ENCODE results near the gene EIF6. TPM values are rescaled to one million over a fixed set of nuclear protein-coding genes. Genes with fewer than 3 reads are reported as not detected.
A peak's percentile ranks its signal among the peaks of the same experiment; 100 is the strongest.

Gene EIF6
- total RNA-seq, 1 donor from 2014 or later: 109 TPM

DNA sequence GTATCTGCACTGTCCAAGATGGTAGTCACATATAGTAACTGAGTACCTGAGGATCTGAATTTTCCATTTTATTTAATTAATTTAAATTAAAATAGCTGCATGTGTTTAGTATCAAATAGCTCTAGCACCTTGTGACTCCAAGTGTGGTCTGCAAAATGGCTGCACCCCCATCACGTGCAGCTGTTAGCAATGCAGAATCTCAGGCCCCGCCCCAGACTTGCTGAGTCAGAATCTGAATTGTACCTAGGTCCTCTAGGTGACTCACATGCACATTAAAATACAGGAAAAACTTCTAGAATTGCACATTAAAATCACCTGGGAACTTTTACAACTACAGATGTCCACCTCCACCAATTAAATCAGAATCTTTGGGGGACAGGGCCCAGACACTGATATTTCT lies 26.8 kb upstream of the EIF6 start:
- Mint-ChIP-seq H3K27me3 (no peaks in the 10 kb centered on the region), H3K36me3 (ENCODE audit: insufficient read depth) (peaks cover 7% of the 10 kb centered on the region), H3K4me3 (ENCODE audit: low read depth) (no peak overlapping the region), H3K9me3 (ENCODE audit: low read depth) (no peaks in the 10 kb centered on the region), H3K27ac (no peak overlapping the region), H3K4me1 (ENCODE audit: low read depth) (peaks cover 3% of the 10 kb centered on the region)
- DNase-seq (ENCODE audit: low spot score, unreplicated experiment): no peak
- TF ChIP-seq, protein P1, sequence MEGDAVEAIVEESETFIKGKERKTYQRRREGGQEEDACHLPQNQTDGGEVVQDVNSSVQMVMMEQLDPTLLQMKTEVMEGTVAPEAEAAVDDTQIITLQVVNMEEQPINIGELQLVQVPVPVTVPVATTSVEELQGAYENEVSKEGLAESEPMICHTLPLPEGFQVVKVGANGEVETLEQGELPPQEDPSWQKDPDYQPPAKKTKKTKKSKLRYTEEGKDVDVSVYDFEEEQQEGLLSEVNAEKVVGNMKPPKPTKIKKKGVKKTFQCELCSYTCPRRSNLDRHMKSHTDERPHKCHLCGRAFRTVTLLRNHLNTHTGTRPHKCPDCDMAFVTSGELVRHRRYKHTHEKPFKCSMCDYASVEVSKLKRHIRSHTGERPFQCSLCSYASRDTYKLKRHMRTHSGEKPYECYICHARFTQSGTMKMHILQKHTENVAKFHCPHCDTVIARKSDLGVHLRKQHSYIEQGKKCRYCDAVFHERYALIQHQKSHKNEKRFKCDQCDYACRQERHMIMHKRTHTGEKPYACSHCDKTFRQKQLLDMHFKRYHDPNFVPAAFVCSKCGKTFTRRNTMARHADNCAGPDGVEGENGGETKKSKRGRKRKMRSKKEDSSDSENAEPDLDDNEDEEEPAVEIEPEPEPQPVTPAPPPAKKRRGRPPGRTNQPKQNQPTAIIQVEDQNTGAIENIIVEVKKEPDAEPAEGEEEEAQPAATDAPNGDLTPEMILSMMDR (IDR thresholded peaks at IDR 0.05; ENCODE audit: unreplicated experiment): no peak

DNA sequence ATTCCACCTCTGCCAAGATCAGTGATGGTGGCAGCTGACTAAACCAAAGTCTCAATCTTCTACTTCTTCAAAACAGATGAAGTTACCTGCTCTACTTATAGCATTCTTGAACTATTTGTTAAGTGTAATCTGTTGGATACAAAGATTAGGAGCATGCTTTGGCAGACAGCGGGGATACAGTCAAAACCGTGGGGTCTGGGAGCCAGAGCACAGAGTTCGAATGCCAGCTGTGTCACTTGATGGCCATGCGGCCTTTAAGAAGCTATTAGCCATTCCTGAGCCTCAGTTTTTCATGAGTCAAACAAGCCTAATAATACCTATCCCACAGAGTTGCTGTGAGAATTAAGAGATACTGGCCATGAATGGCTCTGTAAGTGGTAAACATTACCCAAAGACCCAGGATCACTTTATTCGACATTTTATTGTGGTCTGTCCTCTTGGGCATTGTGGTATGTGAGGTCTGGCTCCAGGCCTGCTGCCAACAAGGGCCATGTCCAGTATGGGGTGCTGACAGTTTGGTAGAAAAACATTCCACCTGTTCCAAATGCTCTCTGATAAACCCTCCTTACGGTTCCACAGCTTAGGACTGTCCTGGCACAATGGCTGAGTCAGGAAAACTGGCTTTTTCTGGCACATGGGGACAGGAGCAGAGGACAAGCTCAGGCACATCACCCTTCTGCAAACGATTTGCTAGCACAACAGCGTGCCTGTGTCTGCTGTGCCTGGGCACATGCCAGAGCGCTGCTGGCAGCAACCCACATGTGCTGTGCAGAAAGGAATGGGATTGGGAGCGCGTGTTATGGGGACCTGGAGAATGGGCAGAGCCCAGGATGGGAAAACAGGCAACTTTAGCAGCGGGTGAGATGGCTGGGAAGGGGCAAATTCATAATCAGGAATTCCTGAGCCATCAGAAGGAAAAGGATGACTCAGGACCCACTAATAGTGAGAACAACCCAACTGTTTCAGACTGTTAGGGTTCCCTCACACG lies 23.4 kb upstream of the EIF6 start:
- TF ChIP-seq, protein P1 (IDR thresholded peaks at IDR 0.05; ENCODE audit: unreplicated experiment): no peak
- H3K4me3 Mint-ChIP-seq (ENCODE audit: low read depth): no peak overlapping the region
- peaks cover 7% of the 10 kb centered on the region for H3K36me3 Mint-ChIP-seq (ENCODE audit: insufficient read depth)
- no peaks in the 10 kb centered on the region for H3K27me3 Mint-ChIP-seq
- DNase-seq (ENCODE audit: low spot score, unreplicated experiment): no peak
- no peaks in the 10 kb centered on the region for H3K9me3 Mint-ChIP-seq (ENCODE audit: low read depth)
- peaks cover 9% of the 10 kb centered on the region for H3K4me1 Mint-ChIP-seq (ENCODE audit: low read depth)
- peak overlapping the region; percentile 31 for H3K27ac Mint-ChIP-seq

DNA sequence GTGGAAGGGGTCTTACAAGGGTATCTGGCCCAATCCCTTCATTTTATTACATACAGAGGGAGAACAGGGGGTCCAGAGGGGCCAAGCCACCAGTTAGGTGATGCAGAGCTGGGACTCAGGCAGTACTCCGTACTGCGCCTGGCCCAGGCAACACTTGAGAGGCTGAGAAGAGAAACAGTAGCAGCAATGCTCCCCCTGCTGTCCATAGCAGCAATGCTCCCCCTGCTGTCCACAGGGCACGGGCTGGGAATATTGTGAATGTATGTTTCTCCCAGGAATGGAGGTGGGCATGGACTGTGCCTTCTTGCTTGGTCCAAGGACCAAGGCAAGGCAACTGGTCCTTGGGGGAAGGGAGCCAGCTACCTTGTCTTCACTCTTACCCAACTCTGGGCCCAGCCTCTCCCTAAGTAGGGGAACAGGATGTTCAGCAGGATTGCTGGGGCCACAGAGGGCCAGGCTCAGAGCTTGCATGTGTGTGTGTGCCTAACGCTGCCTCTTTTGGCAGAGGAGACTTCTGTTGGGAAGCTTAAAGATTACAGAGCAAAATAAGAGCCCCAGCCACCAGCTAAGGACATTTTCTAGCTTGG lies 22.5 kb upstream of the EIF6 start:
- Mint-ChIP-seq H3K27me3 (no peaks in the 10 kb centered on the region), H3K4me3 (ENCODE audit: low read depth) (no peak overlapping the region), H3K36me3 (ENCODE audit: insufficient read depth) (peaks cover 2% of the 10 kb centered on the region), H3K4me1 (ENCODE audit: low read depth) (peaks cover 15% of the 10 kb centered on the region), H3K9me3 (ENCODE audit: low read depth) (no peaks in the 10 kb centered on the region), H3K27ac (peak overlapping the region; percentile 13)
- DNase-seq (ENCODE audit: low spot score, unreplicated experiment): peak; percentile 41
- TF ChIP-seq, protein P1 (IDR thresholded peaks at IDR 0.05; ENCODE audit: unreplicated experiment): peak; percentile 85

DNA sequence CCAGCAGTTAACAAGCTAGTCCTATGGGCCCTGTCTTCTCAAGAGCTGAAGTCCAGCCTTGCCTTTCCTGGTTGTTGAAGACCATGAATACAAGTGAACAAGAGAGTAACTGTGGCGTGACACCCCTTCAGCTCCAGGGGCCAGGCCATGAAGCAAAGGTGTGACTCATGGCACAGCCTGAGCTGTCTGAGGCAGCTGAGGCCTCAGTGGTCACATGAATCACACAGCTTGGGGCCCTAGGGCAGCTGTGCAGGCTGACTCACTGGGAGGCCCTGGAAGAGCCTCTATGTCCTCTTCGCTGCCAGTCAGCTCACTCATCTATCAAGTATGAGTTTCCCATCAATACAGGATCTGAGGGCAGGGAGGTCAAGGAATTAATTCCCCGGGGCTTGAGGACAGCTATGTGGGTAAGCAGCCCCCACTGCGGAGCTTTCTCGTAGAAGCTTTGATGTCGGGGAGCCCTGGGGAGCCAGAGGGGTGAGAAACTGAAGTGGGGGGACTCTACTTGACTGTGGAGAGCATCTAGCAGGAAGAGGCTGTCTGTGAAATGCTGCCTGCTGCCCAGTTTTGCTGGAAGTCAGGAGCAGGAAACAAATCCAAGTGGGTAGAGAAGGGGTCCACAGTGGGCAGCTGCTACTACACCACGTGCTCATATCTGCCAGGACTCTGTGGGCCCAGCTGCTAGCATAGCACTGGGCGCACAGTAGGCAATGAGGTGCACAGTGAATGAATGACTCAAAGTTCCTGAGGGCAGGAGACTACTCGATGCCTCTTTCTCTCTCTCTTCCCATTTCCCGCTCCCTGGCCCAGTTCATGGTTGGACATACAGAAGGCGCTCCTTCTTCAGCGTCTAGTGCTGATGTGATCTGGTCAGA lies 21.3 kb upstream of the EIF6 start:
- DNase-seq (ENCODE audit: low spot score, unreplicated experiment): no peak
- Mint-ChIP-seq H3K9me3 (ENCODE audit: low read depth) (no peaks in the 10 kb centered on the region), H3K36me3 (ENCODE audit: insufficient read depth) (peaks cover under 1% of the 10 kb centered on the region), H3K4me3 (ENCODE audit: low read depth) (no peak overlapping the region), H3K27ac (peak overlapping the region; percentile 13), H3K27me3 (no peaks in the 10 kb centered on the region), H3K4me1 (ENCODE audit: low read depth) (peaks cover 20% of the 10 kb centered on the region)
- TF ChIP-seq, protein P1 (IDR thresholded peaks at IDR 0.05; ENCODE audit: unreplicated experiment): no peak

DNA sequence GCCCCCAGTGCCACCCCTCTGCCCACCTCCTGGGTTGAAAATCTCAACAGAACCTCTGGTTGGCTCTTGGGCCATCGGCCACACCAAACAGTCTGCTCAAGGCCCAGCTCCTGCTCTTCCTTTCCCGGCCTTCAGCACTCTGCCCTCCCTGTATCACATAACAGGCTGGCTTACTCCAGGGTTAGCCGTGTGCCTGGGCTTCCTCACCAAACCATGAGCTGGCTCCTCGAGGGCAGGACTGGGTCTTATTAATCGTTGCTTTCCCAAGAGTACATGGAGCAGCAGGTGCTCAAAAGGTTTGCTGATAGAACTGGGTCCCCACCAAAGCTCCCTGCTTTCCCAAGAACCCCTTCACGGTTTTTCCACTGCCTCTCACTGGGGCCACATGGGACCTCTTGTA lies 20.4 kb upstream of the EIF6 start:
- DNase-seq (ENCODE audit: low spot score, unreplicated experiment): no peak
- Mint-ChIP-seq H3K27me3 (peaks cover under 1% of the 10 kb centered on the region), H3K4me3 (ENCODE audit: low read depth) (no peak overlapping the region), H3K4me1 (ENCODE audit: low read depth) (peaks cover 18% of the 10 kb centered on the region), H3K27ac (no peak overlapping the region), H3K9me3 (ENCODE audit: low read depth) (no peaks in the 10 kb centered on the region), H3K36me3 (ENCODE audit: insufficient read depth) (no peaks in the 10 kb centered on the region)
- TF ChIP-seq, protein P1 (IDR thresholded peaks at IDR 0.05; ENCODE audit: unreplicated experiment): no peak
